Endothelial cell of umbilical vein (primary cell): Measurements from ENCODE around the gene C1orf167. TPM values are rescaled to one million over a fixed set of nuclear protein-coding genes. Genes with fewer than 3 reads are reported as not detected.

Source experiments
- BruUV-seq: library from RNA; stranded (reverse); fragments of 400-500 nt; replicated peaks from 2 replicates; lab custom pipeline; 2021; lab: Mats Ljungman, UMichigan
- CTCF ChIA-PET: fragments of 300-600, 350-600 bp; sonication (Branson Sonifier 250); formaldehyde crosslinking; loops from one replicate; lab custom pipeline; 2021; ENCODE audit warnings: antibody characterized with exemption, inconsistent platforms; lab: Charles Lee
- POLR2A ChIA-PET: fragments of 300-600, 350-600 bp; sonication (Branson Sonifier 250); formaldehyde crosslinking; loops from one replicate; lab custom pipeline; 2021; ENCODE audit warnings: antibody characterized with exemption, inconsistent platforms; lab: Charles Lee
- DNase-seq: peaks from one replicate; pipeline ENCODE4 v3.0.0-alpha.2; 2011; ENCODE audit warnings: low read depth, low spot score
- FAIRE-seq: peaks from 2 replicates; lab custom pipeline; 2011; peaks lifted over from hg19 to GRCh38; lab: Jason Lieb, UNC
- H2AFZ ChIP-seq: 2 replicates; pipeline ENCODE4 v1.6.0; 2012; ENCODE audit warnings: low read depth, low read length, control low read depth, inconsistent platforms
- H3K27ac ChIP-seq: 2 replicates; pipeline ENCODE4 v1.5.1; 2011; ENCODE audit warnings: low read depth, mild to moderate bottlenecking, control low read depth, low read length, moderate library complexity; ENCODE audit not compliant: insufficient read depth
- H3K27me3 ChIP-seq, 2 experiments: 2 replicates each; pipeline versions ENCODE4 v1.6.0 to v1.6.1; 2011; ENCODE audit warnings: low read length in 2 of 2, mixed read lengths in 1 of 2; ENCODE audit not compliant: control insufficient read depth in 2 of 2, insufficient read depth in 2 of 2
- H3K36me3 ChIP-seq, 2 experiments: 2 replicates in 1 of 2; 3 replicates in 1 of 2; pipeline ENCODE4 v1.5.1; 2011; ENCODE audit warnings: low read length in 2 of 2, mild to moderate bottlenecking in 1 of 2, moderate library complexity in 1 of 2; ENCODE audit not compliant: control insufficient read depth in 2 of 2, insufficient read depth in 2 of 2; ENCODE audit errors: extremely low read depth in 1 of 2
- H3K4me1 ChIP-seq: 3 replicates; pipeline ENCODE4 v1.5.1; 2011; ENCODE audit warnings: mild to moderate bottlenecking, low read length; ENCODE audit not compliant: control insufficient read depth, insufficient read depth; ENCODE audit errors: extremely low read depth
- H3K4me2 ChIP-seq: 2 replicates; pipeline ENCODE4 v1.6.1; 2011; ENCODE audit warnings: low read length, control low read depth, mixed read lengths; ENCODE audit not compliant: insufficient read depth
- H3K4me3 ChIP-seq, 3 experiments: fragments of 200-600 bp in 1 of 3; sonication (generic), shearing (Covaris generic) in 1 of 3; replicated peaks in 1 of 3; 2 replicates each; pipeline ENCODE4 v1.5.1; 2011 to 2016; ENCODE audit warnings: control low read depth in 3 of 3, low read length in 3 of 3, mild to moderate bottlenecking in 2 of 3, inconsistent platforms in 1 of 3, low read depth in 1 of 3, moderate library complexity in 1 of 3; ENCODE audit not compliant: insufficient read depth in 1 of 3
- H3K79me2 ChIP-seq: 2 replicates; pipeline ENCODE4 v1.6.0; 2012; ENCODE audit warnings: low read length, inconsistent platforms; ENCODE audit not compliant: control insufficient read depth, insufficient read depth
- H3K9ac ChIP-seq: replicated peaks from 2 replicates; pipeline ENCODE3; 2011; ENCODE audit warnings: low read length, control low read depth; ENCODE audit not compliant: insufficient read depth; ENCODE audit errors: extremely low read depth
- H3K9me1 ChIP-seq: replicated peaks from 3 replicates; pipeline ENCODE4 v1.6.0; 2011; ENCODE audit warnings: mild to moderate bottlenecking, low read length; ENCODE audit not compliant: control insufficient read depth, insufficient read depth; ENCODE audit errors: extremely low read depth
- H3K9me3 ChIP-seq: replicated peaks from 2 replicates; pipeline ENCODE4 v1.5.1; 2012; ENCODE audit warnings: low read length, inconsistent platforms; ENCODE audit not compliant: control insufficient read depth, insufficient read depth
- H4K20me1 ChIP-seq: replicated peaks from 2 replicates; pipeline ENCODE3; 2011; ENCODE audit warnings: mild to moderate bottlenecking, low read length; ENCODE audit not compliant: control insufficient read depth, insufficient read depth; ENCODE audit errors: extremely low read depth
- CTCF ChIP-seq, 2 donors: IDR thresholded peaks; 1 replicate in 1 of 2; 2 replicates in 1 of 2; pipeline ENCODE4 v1.5.1; 2011; ENCODE audit warnings: low read length in 2 of 2, mild to moderate bottlenecking in 2 of 2, moderate library complexity in 2 of 2, control low read depth in 1 of 2, inconsistent platforms in 1 of 2, low read depth in 1 of 2; ENCODE audit not compliant: insufficient read depth in 1 of 2; ENCODE audit errors: extremely low read depth in 1 of 2
- EZH2 ChIP-seq: IDR thresholded peaks from 2 replicates; pipeline ENCODE4 v1.6.1; 2012; ENCODE audit warnings: borderline replicate concordance, low read depth, mild to moderate bottlenecking, moderate library complexity, low read length, inconsistent platforms; ENCODE audit not compliant: severe bottlenecking
- FOS ChIP-seq: IDR thresholded peaks from 2 replicates; pipeline ENCODE4 v1.6.1; 2011; ENCODE audit warnings: mild to moderate bottlenecking, low read length, moderate library complexity, borderline replicate concordance; ENCODE audit not compliant: insufficient read depth
- GATA2 ChIP-seq: IDR thresholded peaks from 2 replicates; pipeline ENCODE4 v1.7.0; 2011; ENCODE audit warnings: low read depth, mild to moderate bottlenecking, moderate library complexity, mixed read lengths, low read length; ENCODE audit not compliant: insufficient read length, insufficient read depth
- JUN ChIP-seq: IDR thresholded peaks from 2 replicates; pipeline ENCODE4 v1.6.1; 2011; ENCODE audit warnings: borderline replicate concordance, low read depth; ENCODE audit not compliant: insufficient read length, insufficient read depth
- MAX ChIP-seq: IDR thresholded peaks from 2 replicates; pipeline ENCODE4 v1.6.1; 2011; ENCODE audit not compliant: insufficient read depth, insufficient read length
- MYC ChIP-seq: IDR thresholded peaks from one replicate; pipeline ENCODE4 v1.6.1; 2011; ENCODE audit warnings: mild to moderate bottlenecking, low read depth, low read length
- POLR2A ChIP-seq: IDR thresholded peaks from 2 replicates; pipeline ENCODE4 v1.6.1; 2012; ENCODE audit warnings: low read depth, mild to moderate bottlenecking, control low read depth, low read length
- POLR2AphosphoS5 ChIP-seq: IDR thresholded peaks from 2 replicates; pipeline ENCODE4 v1.6.1; 2012; ENCODE audit warnings: low read depth, mild to moderate bottlenecking, control low read depth, low read length, moderate library complexity; ENCODE audit not compliant: insufficient read depth
- dilution Hi-C: fragments of 300-500 bp; cut with MboI; formaldehyde crosslinking; loops from one replicate; pipeline ENCODE4 v1.15.0; 2019; ENCODE audit warnings: low sequenced_read_pairs; ENCODE audit not compliant: extremely low pct_ligation_motif_present
- intact Hi-C: fragments of 100-400 bp; cut with micrococcal nuclease; formaldehyde crosslinking; loops from one replicate; pipeline ENCODE4 v1.10.0; 2022
- polyA plus RNA-seq, 4 experiments: library from polyadenylated mRNA; depleted of rRNA in 3 of 4; stranded (reverse) in 3 of 4; unstranded in 1 of 4; fragments of >200 nt; gene quantifications; 2 replicates each; pipeline versions ENCODE4 v1.2.1 to v1.2.3, GENCODE V29; 2011 to 2012; ENCODE audit warnings: missing spikeins in 1 of 4
- total RNA-seq: library from RNA; stranded (reverse); gene quantifications from 2 replicates; pipeline ENCODE4 v1.2.3, GENCODE V29; 2021

Gene C1orf167
- total and polyA plus RNA-seq, 2 donors (not counting 3 experiments of a cell fraction or from before 2014, with no cell fraction given), result not detected

- Histone ChIP-seq H3K4me3 (no peak overlapping the region), H3K9me1 (no peaks in the 10 kb centered on the region), H3K9ac (no peak overlapping the region), H2AFZ (no peak overlapping the region), H3K9me3 (no peaks in the 10 kb centered on the region), H3K4me2 (no peak overlapping the region), H4K20me1 (no peaks in the 10 kb centered on the region), H3K4me1 (no peaks in the 10 kb centered on the region), H3K27ac (no peak overlapping the region), H3K36me3 (no peaks in the 10 kb centered on the region), H3K79me2 (no peaks in the 10 kb centered on the region), H3K27me3 (peaks cover 0 to 6% of the 10 kb centered on the region in 2 experiments)
- dilution Hi-C loops (no loop called here), intact Hi-C loops (no loop called here)
- TF ChIP-seq FOS, result no peak
- no peak for TF ChIP-seq POLR2A
- no peak for TF ChIP-seq CTCF (IDR thresholded peaks at IDR 0.05; ENCODE audit: extremely low read depth in 1 of 2, insufficient read depth in 1 of 2, low read depth in 1 of 2, low read length in 2 of 2)
- TF ChIP-seq JUN, result no peak
- TF ChIP-seq POLR2AphosphoS5, result no peak
- DNase-seq, result no peak
- no peak for FAIRE-seq
- no TSS peak for BruUV-seq
- ChIA-PET POLR2A (no interaction called here), CTCF (interaction anchor here (0.6 kb wide), 1 partner anchor 96 kb away, joined by 3 read pairs; no protein-coding TSS in a partner anchor)
These were observed 708 bp upstream of the C1orf167 start for GRCh38 chr1:11761285-11761684.

GRCh38 chr1:11764115-11764514, 2.1 kb downstream of the C1orf167 start:
- BruUV-seq, result no TSS peak
- FAIRE-seq (no peak), DNase-seq (no peak)
- H3K27me3 ChIP-seq, result peaks cover 0 to 6% of the 10 kb centered on the region in 2 experiments
- ChIA-PET POLR2A (no interaction called here), CTCF (no interaction called here)
- H3K9me3 ChIP-seq, result no peaks in the 10 kb centered on the region
- no peak overlapping the region for H3K4me2 ChIP-seq
- H2AFZ ChIP-seq, result no peak overlapping the region
- H4K20me1 ChIP-seq, result no peaks in the 10 kb centered on the region
- no peak overlapping the region for H3K4me3 ChIP-seq
- no peaks in the 10 kb centered on the region for H3K9me1 ChIP-seq
- no peaks in the 10 kb centered on the region for H3K79me2 ChIP-seq
- dilution Hi-C loops (no loop called here), intact Hi-C loops (no loop called here)
- no peak overlapping the region for H3K27ac ChIP-seq
- no peak for TF ChIP-seq POLR2A
- TF ChIP-seq FOS, result no peak
- no peak for TF ChIP-seq CTCF (IDR thresholded peaks at IDR 0.05; ENCODE audit: extremely low read depth in 1 of 2, insufficient read depth in 1 of 2, low read depth in 1 of 2, low read length in 2 of 2)
- TF ChIP-seq POLR2AphosphoS5, result no peak
- TF ChIP-seq GATA2, result no peak
- no peak for TF ChIP-seq JUN
- TF ChIP-seq EZH2, result no peak
- no peak for TF ChIP-seq MAX
- no peak for TF ChIP-seq MYC
- no peak overlapping the region for H3K9ac ChIP-seq
- H3K4me1 ChIP-seq, result peaks cover 3% of the 10 kb centered on the region
- no peaks in the 10 kb centered on the region for H3K36me3 ChIP-seq
